ENCODE measurements around the gene C1orf210. TPM values are rescaled to one million over a fixed set of nuclear protein-coding genes. Genes with fewer than 3 reads are reported as not detected.

Gene C1orf210
- total RNA-seq, 1 experiment from 2014 or later: 12.8 TPM

DNA sequence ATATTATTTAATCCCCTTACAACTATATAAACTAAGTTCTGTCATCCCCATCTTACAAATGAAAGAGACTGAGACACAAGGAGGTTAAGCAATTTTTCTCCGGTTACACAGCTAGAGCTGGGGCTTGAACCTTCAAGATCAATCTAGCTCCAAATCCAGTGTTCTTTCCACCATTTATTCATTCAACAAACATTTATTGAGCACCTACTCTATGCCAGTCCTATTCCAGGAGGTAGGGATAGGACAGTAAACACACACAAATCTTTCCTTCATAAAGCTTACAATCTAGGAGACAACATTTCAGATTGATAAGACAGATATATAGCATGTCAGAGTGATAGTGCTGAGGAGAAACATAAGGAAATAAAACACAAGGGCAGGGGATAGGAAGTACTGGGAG, 18.5 kb downstream of the C1orf210 start:
- TF ChIP-seq, protein P1, sequence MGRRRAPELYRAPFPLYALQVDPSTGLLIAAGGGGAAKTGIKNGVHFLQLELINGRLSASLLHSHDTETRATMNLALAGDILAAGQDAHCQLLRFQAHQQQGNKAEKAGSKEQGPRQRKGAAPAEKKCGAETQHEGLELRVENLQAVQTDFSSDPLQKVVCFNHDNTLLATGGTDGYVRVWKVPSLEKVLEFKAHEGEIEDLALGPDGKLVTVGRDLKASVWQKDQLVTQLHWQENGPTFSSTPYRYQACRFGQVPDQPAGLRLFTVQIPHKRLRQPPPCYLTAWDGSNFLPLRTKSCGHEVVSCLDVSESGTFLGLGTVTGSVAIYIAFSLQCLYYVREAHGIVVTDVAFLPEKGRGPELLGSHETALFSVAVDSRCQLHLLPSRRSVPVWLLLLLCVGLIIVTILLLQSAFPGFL (CRISPR knock-in tag; IDR thresholded peaks at IDR 0.05; ENCODE audit: borderline replicate concordance): no peak
- TF ChIP-seq, protein P2, sequence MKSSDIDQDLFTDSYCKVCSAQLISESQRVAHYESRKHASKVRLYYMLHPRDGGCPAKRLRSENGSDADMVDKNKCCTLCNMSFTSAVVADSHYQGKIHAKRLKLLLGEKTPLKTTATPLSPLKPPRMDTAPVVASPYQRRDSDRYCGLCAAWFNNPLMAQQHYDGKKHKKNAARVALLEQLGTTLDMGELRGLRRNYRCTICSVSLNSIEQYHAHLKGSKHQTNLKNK (CRISPR knock-in tag; IDR thresholded peaks at IDR 0.05): no peak
- H3K9me3 Mint-ChIP-seq: peaks cover 37% of the 10 kb centered on the region
- H3K4me3 Mint-ChIP-seq: no peak overlapping the region
- peaks cover 31% of the 10 kb centered on the region for H3K36me3 Mint-ChIP-seq
- no peak for DNase-seq (ENCODE audit: low spot score)
- ATAC-seq: no peak
- H3K27me3 Mint-ChIP-seq (ENCODE audit: low read depth): peaks cover 21% of the 10 kb centered on the region
- peaks cover 24% of the 10 kb centered on the region for H3K4me1 Mint-ChIP-seq
- H3K27ac Mint-ChIP-seq: no peak overlapping the region
- ChIA-PET POLR2A (interaction anchor here (0.6 kb wide), 1 partner anchor 173 kb away, joined by 3 read pairs; no protein-coding TSS in a partner anchor), CTCF (interaction anchor here (1.2 kb wide), 1 partner anchor 91 kb away, joined by 4 read pairs; no protein-coding TSS in a partner anchor)

DNA sequence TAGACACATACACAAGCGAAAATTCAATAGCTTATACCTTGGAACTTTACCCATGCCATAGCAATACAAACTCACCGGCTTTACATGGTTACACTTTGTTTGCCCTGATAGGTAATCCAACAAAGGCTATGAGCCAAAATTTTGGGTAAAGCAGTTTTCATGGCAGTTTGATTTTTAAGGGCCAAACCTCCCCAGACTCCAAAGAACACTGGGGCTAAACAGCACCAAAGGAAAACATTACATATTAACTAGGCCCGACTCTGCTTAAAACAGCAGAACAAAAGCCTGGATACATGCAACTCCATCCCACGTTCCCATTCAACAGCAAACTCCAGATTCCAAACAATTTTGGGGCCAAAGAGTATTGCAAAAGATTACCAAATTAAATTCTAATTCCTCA, 19.9 kb downstream of the C1orf210 start:
- peaks cover 51% of the 10 kb centered on the region for H3K9me3 Mint-ChIP-seq
- no peak overlapping the region for H3K27ac Mint-ChIP-seq
- H3K36me3 Mint-ChIP-seq: peaks cover 45% of the 10 kb centered on the region
- H3K4me3 Mint-ChIP-seq: no peak overlapping the region
- ChIA-PET CTCF (no interaction called here), POLR2A (no interaction called here)
- peaks cover 31% of the 10 kb centered on the region for H3K27me3 Mint-ChIP-seq (ENCODE audit: low read depth)
- ATAC-seq (no peak), DNase-seq (ENCODE audit: low spot score) (no peak)
- H3K4me1 Mint-ChIP-seq: peaks cover 13% of the 10 kb centered on the region
- TF ChIP-seq TEAD4 (CRISPR knock-in tag; IDR thresholded peaks at IDR 0.05) (no peak), ELF4 (CRISPR knock-in tag; IDR thresholded peaks at IDR 0.05; ENCODE audit: low read depth) (no peak), ZNF121 (CRISPR knock-in tag; IDR thresholded peaks at IDR 0.05) (no peak), NR2C2 (CRISPR knock-in tag; IDR thresholded peaks at IDR 0.05) (no peak), HMGA2 (CRISPR knock-in tag; IDR thresholded peaks at IDR 0.05) (no peak), TCF7 (CRISPR knock-in tag; IDR thresholded peaks at IDR 0.05; ENCODE audit: low read depth) (no peak), FOXJ3 (CRISPR knock-in tag; IDR thresholded peaks at IDR 0.05; ENCODE audit: borderline replicate concordance) (no peak), GRHL2 (CRISPR knock-in tag; IDR thresholded peaks at IDR 0.05; ENCODE audit: insufficient replicate concordance, severe bottlenecking) (no peak), SMAD4 (CRISPR knock-in tag; IDR thresholded peaks at IDR 0.05) (no peak), ZNF232 (CRISPR knock-in tag; IDR thresholded peaks at IDR 0.05) (no peak)
- TF ChIP-seq, protein P3, sequence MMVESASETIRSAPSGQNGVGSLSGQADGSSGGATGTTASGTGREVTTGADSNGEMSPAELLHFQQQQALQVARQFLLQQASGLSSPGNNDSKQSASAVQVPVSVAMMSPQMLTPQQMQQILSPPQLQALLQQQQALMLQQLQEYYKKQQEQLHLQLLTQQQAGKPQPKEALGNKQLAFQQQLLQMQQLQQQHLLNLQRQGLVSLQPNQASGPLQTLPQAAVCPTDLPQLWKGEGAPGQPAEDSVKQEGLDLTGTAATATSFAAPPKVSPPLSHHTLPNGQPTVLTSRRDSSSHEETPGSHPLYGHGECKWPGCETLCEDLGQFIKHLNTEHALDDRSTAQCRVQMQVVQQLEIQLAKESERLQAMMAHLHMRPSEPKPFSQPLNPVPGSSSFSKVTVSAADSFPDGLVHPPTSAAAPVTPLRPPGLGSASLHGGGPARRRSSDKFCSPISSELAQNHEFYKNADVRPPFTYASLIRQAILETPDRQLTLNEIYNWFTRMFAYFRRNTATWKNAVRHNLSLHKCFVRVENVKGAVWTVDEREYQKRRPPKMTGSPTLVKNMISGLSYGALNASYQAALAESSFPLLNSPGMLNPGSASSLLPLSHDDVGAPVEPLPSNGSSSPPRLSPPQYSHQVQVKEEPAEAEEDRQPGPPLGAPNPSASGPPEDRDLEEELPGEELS (CRISPR knock-in tag; IDR thresholded peaks at IDR 0.05): no peak
- TF ChIP-seq, protein P4, sequence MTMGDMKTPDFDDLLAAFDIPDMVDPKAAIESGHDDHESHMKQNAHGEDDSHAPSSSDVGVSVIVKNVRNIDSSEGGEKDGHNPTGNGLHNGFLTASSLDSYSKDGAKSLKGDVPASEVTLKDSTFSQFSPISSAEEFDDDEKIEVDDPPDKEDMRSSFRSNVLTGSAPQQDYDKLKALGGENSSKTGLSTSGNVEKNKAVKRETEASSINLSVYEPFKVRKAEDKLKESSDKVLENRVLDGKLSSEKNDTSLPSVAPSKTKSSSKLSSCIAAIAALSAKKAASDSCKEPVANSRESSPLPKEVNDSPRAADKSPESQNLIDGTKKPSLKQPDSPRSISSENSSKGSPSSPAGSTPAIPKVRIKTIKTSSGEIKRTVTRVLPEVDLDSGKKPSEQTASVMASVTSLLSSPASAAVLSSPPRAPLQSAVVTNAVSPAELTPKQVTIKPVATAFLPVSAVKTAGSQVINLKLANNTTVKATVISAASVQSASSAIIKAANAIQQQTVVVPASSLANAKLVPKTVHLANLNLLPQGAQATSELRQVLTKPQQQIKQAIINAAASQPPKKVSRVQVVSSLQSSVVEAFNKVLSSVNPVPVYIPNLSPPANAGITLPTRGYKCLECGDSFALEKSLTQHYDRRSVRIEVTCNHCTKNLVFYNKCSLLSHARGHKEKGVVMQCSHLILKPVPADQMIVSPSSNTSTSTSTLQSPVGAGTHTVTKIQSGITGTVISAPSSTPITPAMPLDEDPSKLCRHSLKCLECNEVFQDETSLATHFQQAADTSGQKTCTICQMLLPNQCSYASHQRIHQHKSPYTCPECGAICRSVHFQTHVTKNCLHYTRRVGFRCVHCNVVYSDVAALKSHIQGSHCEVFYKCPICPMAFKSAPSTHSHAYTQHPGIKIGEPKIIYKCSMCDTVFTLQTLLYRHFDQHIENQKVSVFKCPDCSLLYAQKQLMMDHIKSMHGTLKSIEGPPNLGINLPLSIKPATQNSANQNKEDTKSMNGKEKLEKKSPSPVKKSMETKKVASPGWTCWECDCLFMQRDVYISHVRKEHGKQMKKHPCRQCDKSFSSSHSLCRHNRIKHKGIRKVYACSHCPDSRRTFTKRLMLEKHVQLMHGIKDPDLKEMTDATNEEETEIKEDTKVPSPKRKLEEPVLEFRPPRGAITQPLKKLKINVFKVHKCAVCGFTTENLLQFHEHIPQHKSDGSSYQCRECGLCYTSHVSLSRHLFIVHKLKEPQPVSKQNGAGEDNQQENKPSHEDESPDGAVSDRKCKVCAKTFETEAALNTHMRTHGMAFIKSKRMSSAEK (CRISPR knock-in tag; IDR thresholded peaks at IDR 0.05; ENCODE audit: borderline replicate concordance): no peak
- TF ChIP-seq, protein P5, sequence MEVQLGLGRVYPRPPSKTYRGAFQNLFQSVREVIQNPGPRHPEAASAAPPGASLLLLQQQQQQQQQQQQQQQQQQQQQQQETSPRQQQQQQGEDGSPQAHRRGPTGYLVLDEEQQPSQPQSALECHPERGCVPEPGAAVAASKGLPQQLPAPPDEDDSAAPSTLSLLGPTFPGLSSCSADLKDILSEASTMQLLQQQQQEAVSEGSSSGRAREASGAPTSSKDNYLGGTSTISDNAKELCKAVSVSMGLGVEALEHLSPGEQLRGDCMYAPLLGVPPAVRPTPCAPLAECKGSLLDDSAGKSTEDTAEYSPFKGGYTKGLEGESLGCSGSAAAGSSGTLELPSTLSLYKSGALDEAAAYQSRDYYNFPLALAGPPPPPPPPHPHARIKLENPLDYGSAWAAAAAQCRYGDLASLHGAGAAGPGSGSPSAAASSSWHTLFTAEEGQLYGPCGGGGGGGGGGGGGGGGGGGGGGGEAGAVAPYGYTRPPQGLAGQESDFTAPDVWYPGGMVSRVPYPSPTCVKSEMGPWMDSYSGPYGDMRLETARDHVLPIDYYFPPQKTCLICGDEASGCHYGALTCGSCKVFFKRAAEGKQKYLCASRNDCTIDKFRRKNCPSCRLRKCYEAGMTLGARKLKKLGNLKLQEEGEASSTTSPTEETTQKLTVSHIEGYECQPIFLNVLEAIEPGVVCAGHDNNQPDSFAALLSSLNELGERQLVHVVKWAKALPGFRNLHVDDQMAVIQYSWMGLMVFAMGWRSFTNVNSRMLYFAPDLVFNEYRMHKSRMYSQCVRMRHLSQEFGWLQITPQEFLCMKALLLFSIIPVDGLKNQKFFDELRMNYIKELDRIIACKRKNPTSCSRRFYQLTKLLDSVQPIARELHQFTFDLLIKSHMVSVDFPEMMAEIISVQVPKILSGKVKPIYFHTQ (CRISPR knock-in tag; IDR thresholded peaks at IDR 0.05): no peak
- TF ChIP-seq, protein P1 (CRISPR knock-in tag; IDR thresholded peaks at IDR 0.05; ENCODE audit: borderline replicate concordance): no peak
- TF ChIP-seq, protein P6, sequence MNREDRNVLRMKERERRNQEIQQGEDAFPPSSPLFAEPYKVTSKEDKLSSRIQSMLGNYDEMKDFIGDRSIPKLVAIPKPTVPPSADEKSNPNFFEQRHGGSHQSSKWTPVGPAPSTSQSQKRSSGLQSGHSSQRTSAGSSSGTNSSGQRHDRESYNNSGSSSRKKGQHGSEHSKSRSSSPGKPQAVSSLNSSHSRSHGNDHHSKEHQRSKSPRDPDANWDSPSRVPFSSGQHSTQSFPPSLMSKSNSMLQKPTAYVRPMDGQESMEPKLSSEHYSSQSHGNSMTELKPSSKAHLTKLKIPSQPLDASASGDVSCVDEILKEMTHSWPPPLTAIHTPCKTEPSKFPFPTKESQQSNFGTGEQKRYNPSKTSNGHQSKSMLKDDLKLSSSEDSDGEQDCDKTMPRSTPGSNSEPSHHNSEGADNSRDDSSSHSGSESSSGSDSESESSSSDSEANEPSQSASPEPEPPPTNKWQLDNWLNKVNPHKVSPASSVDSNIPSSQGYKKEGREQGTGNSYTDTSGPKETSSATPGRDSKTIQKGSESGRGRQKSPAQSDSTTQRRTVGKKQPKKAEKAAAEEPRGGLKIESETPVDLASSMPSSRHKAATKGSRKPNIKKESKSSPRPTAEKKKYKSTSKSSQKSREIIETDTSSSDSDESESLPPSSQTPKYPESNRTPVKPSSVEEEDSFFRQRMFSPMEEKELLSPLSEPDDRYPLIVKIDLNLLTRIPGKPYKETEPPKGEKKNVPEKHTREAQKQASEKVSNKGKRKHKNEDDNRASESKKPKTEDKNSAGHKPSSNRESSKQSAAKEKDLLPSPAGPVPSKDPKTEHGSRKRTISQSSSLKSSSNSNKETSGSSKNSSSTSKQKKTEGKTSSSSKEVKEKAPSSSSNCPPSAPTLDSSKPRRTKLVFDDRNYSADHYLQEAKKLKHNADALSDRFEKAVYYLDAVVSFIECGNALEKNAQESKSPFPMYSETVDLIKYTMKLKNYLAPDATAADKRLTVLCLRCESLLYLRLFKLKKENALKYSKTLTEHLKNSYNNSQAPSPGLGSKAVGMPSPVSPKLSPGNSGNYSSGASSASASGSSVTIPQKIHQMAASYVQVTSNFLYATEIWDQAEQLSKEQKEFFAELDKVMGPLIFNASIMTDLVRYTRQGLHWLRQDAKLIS (CRISPR knock-in tag; IDR thresholded peaks at IDR 0.05; ENCODE audit: borderline replicate concordance): no peak
- TF ChIP-seq, protein P7, sequence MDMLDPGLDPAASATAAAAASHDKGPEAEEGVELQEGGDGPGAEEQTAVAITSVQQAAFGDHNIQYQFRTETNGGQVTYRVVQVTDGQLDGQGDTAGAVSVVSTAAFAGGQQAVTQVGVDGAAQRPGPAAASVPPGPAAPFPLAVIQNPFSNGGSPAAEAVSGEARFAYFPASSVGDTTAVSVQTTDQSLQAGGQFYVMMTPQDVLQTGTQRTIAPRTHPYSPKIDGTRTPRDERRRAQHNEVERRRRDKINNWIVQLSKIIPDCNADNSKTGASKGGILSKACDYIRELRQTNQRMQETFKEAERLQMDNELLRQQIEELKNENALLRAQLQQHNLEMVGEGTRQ (CRISPR knock-in tag; IDR thresholded peaks at IDR 0.05): no peak
